Kidney (tissue), 14 donors: ENCODE data around the gene NXPH3. TPM values are rescaled to one million over a fixed set of nuclear protein-coding genes. Genes with fewer than 3 reads are reported as not detected.

Experiments
- DNase-seq, 5 donors: peaks; one replicate each; pipeline ENCODE4 v3.0.0-alpha.2; 2013 to 2020
- FAIRE-seq: peaks from 2 replicates; lab custom pipeline; 2012; peaks lifted over from hg19 to GRCh38; lab: Jason Lieb, UNC
- H3K27ac ChIP-seq, 2 donors: one replicate each; pipeline ENCODE4 v1.7.0; 2013; ENCODE audit warnings: low read depth in 2 of 2, low read length in 2 of 2, inconsistent platforms in 1 of 2
- H3K27me3 ChIP-seq: one replicate; pipeline ENCODE4 v1.7.1; 2013; ENCODE audit warnings: low read length, inconsistent platforms; ENCODE audit not compliant: control insufficient read depth, insufficient read depth
- H3K36me3 ChIP-seq, 3 donors: one replicate each; pipeline versions ENCODE4 v1.7.0 to v1.7.1; 2013; ENCODE audit warnings: low read length in 3 of 3, control low read depth in 1 of 3, inconsistent platforms in 1 of 3; ENCODE audit not compliant: insufficient read depth in 3 of 3, control insufficient read depth in 2 of 3
- H3K4me1 ChIP-seq, 3 donors: one replicate each; pipeline versions ENCODE4 v1.7.0 to v1.7.1; 2013; ENCODE audit warnings: low read length in 3 of 3, inconsistent platforms in 1 of 3, low read depth in 1 of 3; ENCODE audit not compliant: control insufficient read depth in 2 of 3, insufficient read depth in 2 of 3
- H3K4me3 ChIP-seq, 3 donors: one replicate each; pipeline versions ENCODE4 v1.7.0 to v1.8.1; 2013; ENCODE audit warnings: low read length in 3 of 3, control low read depth in 1 of 3, inconsistent platforms in 1 of 3
- H3K9ac ChIP-seq, 3 donors: one replicate each; pipeline versions ENCODE4 v1.7.0 to v1.7.1; 2013; ENCODE audit warnings: low read length in 3 of 3, control low read depth in 1 of 3, inconsistent platforms in 1 of 3
- H3K9me3 ChIP-seq, 3 donors: one replicate each; pipeline versions ENCODE4 v1.7.0 to v1.7.1; 2013; ENCODE audit warnings: low read length in 3 of 3, control low read depth in 1 of 3, inconsistent platforms in 1 of 3; ENCODE audit not compliant: control insufficient read depth in 2 of 3, insufficient read depth in 1 of 3
- intact Hi-C: fragments of 100-400 bp; cut with DNase I; formaldehyde crosslinking; loops from one replicate; pipeline ENCODE4 v1.11.1; 2022
- polyA plus RNA-seq: library from polyadenylated mRNA; stranded (reverse); fragments of 350-450 nt; fragmentation: Illumina TruSeq; extraction: RNeasy Lipid Tissue Mini Kit (QIAGEN cat#74804); gene quantifications from one replicate; pipeline ENCODE4 v1.2.3, GENCODE V29; 2014; ENCODE audit warnings: low read depth, low replicate concordance; ENCODE audit not compliant: insufficient read depth
- total RNA-seq: library from RNA; stranded (reverse); fragmentation: NEBNext Ultra II Directional; extraction: Animal tissue kit (Norgen Biotek cat#: 25700); gene quantifications from one replicate; pipeline ENCODE4 v1.2.1, GENCODE V29; 2021
- TF ChIP-seq, protein P1 (sequence below): IDR thresholded peaks from 3 replicates; pipeline ENCODE4 v1.5.1; 2012; ENCODE audit warnings: mild to moderate bottlenecking, moderate library complexity, borderline replicate concordance; ENCODE audit not compliant: insufficient read depth; ENCODE audit errors: extremely low read depth
- donor health status: control.
- donor health status: control.
- donor health status: control.
- donor health status: control.
- donor health status: control.
- donor health status: DM: yes; HTN: yes; CAD: no.
- donor health status: Normal renal cell carcinoma (clear cell type).

NXPH3 gene
- total and polyA plus RNA-seq, 2 donors from 2014 or later, result 0.98 to 1.2 TPM

DNA sequence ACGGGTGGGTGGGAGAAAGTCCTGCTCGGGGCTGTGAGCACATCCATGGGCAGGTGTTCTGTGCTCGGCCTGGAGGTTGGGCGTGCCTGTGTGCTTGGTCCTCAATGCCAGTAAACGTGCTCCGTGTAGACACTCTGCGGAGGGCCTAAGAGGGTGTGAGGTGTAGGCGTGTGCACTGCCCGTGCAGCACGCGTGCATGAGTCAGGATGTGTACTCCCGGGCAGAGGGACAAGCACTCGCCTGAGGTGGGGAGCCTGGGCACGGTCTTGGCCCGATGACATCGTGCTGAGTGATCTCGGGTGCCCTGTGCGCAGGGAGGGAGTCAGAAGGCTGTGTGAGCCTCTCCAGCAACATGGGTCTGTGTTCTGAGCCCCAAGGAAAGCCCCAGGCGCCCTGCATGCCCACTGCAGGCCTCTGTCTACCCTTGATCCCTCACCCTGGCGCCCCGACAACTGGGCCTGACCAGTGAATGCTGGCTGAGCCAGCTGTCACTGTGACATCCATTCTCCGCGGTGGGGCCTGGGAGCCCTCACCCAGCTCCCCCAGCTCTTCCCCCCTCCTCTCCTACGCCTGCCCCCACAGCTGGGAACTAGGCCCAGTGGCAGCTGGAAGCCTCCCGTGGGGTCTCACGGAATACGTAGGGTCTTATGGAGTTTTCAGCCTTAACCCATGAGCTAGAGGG is 23.5 kb upstream of the NXPH3 start:
- DNase-seq, result peak in 3 of 5 donors; percentile 38 to 64 (median 40)
- H3K9me3 ChIP-seq, result no peaks in the 10 kb centered on the region
- intact Hi-C loops, result loop anchor here (10.0 kb wide), 2 partner anchors 57 to 117 kb away; partner anchors contain the start of gene NGFR
- H3K36me3 ChIP-seq, result no peaks in the 10 kb centered on the region
- TF ChIP-seq, protein P1, sequence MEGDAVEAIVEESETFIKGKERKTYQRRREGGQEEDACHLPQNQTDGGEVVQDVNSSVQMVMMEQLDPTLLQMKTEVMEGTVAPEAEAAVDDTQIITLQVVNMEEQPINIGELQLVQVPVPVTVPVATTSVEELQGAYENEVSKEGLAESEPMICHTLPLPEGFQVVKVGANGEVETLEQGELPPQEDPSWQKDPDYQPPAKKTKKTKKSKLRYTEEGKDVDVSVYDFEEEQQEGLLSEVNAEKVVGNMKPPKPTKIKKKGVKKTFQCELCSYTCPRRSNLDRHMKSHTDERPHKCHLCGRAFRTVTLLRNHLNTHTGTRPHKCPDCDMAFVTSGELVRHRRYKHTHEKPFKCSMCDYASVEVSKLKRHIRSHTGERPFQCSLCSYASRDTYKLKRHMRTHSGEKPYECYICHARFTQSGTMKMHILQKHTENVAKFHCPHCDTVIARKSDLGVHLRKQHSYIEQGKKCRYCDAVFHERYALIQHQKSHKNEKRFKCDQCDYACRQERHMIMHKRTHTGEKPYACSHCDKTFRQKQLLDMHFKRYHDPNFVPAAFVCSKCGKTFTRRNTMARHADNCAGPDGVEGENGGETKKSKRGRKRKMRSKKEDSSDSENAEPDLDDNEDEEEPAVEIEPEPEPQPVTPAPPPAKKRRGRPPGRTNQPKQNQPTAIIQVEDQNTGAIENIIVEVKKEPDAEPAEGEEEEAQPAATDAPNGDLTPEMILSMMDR, result no peak
- no peak overlapping the region for H3K27ac ChIP-seq
- H3K4me3 ChIP-seq, result no peak overlapping the region
- H3K27me3 ChIP-seq, result no peaks in the 10 kb centered on the region
- H3K9ac ChIP-seq, result no peak overlapping the region
- no peak for FAIRE-seq
- H3K4me1 ChIP-seq, result peaks cover 0 to 6% (median 0%) of the 10 kb centered on the region in 3 donors

- Histone ChIP-seq H3K4me1 (peaks cover 0 to 4% (median 0%) of the 10 kb centered on the region in 3 donors), H3K9me3 (no peaks in the 10 kb centered on the region), H3K27ac (no peak overlapping the region), H3K9ac (no peak overlapping the region), H3K27me3 (no peaks in the 10 kb centered on the region), H3K4me3 (no peak overlapping the region), H3K36me3 (no peaks in the 10 kb centered on the region)
- no peak for DNase-seq
- FAIRE-seq, result no peak
- TF ChIP-seq, protein P1, result no peak
- intact Hi-C loops, result loop anchor here (10.0 kb wide), 2 partner anchors 59 to 119 kb away; partner anchors contain the start of gene NGFR
Observed at GRCh38 chr17:49553676-49554335, 21.9 kb upstream of the NXPH3 start.

GRCh38 chr17:49554694-49555494 is 20.8 kb upstream of the NXPH3 start:
- no peaks in the 10 kb centered on the region for H3K36me3 ChIP-seq
- H3K4me3 ChIP-seq, result no peak overlapping the region
- H3K27ac ChIP-seq, result no peak overlapping the region
- H3K27me3 ChIP-seq, result no peaks in the 10 kb centered on the region
- H3K9ac ChIP-seq, result no peak overlapping the region
- peaks cover 0 to 4% (median 0%) of the 10 kb centered on the region in 3 donors for H3K4me1 ChIP-seq
- DNase-seq (peak in 2 of 5 donors; percentile 44 to 75), FAIRE-seq (no peak)
- H3K9me3 ChIP-seq, result no peaks in the 10 kb centered on the region
- intact Hi-C loops, result loop anchor here (10.0 kb wide), 2 partner anchors 60 to 120 kb away; partner anchors contain the start of gene NGFR
- TF ChIP-seq, protein P1, result no peak
